Mesenchymal stem cell (in vitro differentiated cells and primary cell): ENCODE results near the gene TM9SF3.

Experiments
- DNase-seq: peaks from one replicate; pipeline ENCODE4 v3.0.0-alpha.2; 2013
- H2AFZ ChIP-seq: one replicate; pipeline ENCODE4 v1.6.1; 2013; ENCODE audit warnings: low read depth, mild to moderate bottlenecking, control low read depth, inconsistent platforms, low read length, moderate library complexity
- H2AK5ac ChIP-seq: 2 replicates; pipeline ENCODE4 v1.6.1; 2013; ENCODE audit warnings: low read length, moderate library complexity, mild to moderate bottlenecking, inconsistent platforms; ENCODE audit not compliant: severe bottlenecking
- H2BK120ac ChIP-seq: one replicate; pipeline ENCODE4 v1.6.1; 2013; ENCODE audit warnings: low read depth, mild to moderate bottlenecking, inconsistent platforms, low read length, moderate library complexity
- H2BK12ac ChIP-seq, 2 experiments: one replicate each; pipeline ENCODE4 v1.6.1; 2013; ENCODE audit warnings: inconsistent platforms in 2 of 2, low read length in 2 of 2, mild to moderate bottlenecking in 2 of 2, moderate library complexity in 2 of 2, control low read depth in 1 of 2
- H2BK15ac ChIP-seq: one replicate; pipeline ENCODE4 v1.6.1; 2013; ENCODE audit warnings: mild to moderate bottlenecking, low read depth, inconsistent platforms; ENCODE audit not compliant: poor library complexity, severe bottlenecking
- H2BK5ac ChIP-seq: 2 replicates; pipeline ENCODE4 v1.6.1; 2013; ENCODE audit warnings: low read depth, mild to moderate bottlenecking, low read length, control low read depth, inconsistent platforms; ENCODE audit not compliant: poor library complexity, severe bottlenecking
- H3K14ac ChIP-seq, 2 experiments: one replicate each; pipeline ENCODE4 v1.6.1; 2013; ENCODE audit warnings: inconsistent platforms in 2 of 2, low read length in 2 of 2, control low read depth in 1 of 2, mild to moderate bottlenecking in 1 of 2, moderate library complexity in 1 of 2
- H3K18ac ChIP-seq, 2 experiments: one replicate each; pipeline ENCODE4 v1.6.1; 2013; ENCODE audit warnings: inconsistent platforms in 2 of 2, low read length in 2 of 2, control low read depth in 1 of 2, low read depth in 1 of 2, mild to moderate bottlenecking in 1 of 2
- H3K23ac ChIP-seq, 2 experiments: one replicate each; pipeline ENCODE4 v1.6.1; 2013; ENCODE audit warnings: inconsistent platforms in 2 of 2, low read length in 2 of 2, mild to moderate bottlenecking in 2 of 2, moderate library complexity in 2 of 2, control low read depth in 1 of 2
- H3K27ac ChIP-seq: 2 replicates; pipeline ENCODE4 v1.5.1; 2013; ENCODE audit warnings: mild to moderate bottlenecking, moderate library complexity, low read length, control low read depth, inconsistent platforms; ENCODE audit not compliant: poor library complexity, severe bottlenecking
- H3K27me3 ChIP-seq, 2 experiments: 2 replicates each; pipeline versions ENCODE4 v1.6.1 to v1.7.0; 2013; ENCODE audit warnings: low read length in 2 of 2, mild to moderate bottlenecking in 2 of 2, moderate library complexity in 2 of 2, control low read depth in 1 of 2, inconsistent platforms in 1 of 2; ENCODE audit not compliant: control insufficient read depth in 1 of 2, insufficient read depth in 1 of 2
- H3K36me3 ChIP-seq, 2 experiments: 2 replicates each; pipeline versions ENCODE4 v1.6.1 to v1.7.0; 2013; ENCODE audit warnings: low read length in 2 of 2, control low read depth in 1 of 2, inconsistent platforms in 1 of 2, low read depth in 1 of 2, mild to moderate bottlenecking in 1 of 2; ENCODE audit not compliant: insufficient read depth in 2 of 2, control insufficient read depth in 1 of 2
- H3K4ac ChIP-seq, 2 experiments: one replicate each; pipeline ENCODE4 v1.6.1; 2013; ENCODE audit warnings: inconsistent platforms in 2 of 2, low read length in 2 of 2, mild to moderate bottlenecking in 2 of 2, moderate library complexity in 2 of 2, control low read depth in 1 of 2, low read depth in 1 of 2
- H3K4me1 ChIP-seq: 2 replicates; pipeline ENCODE4 v1.6.1; 2013; ENCODE audit warnings: low read depth, low read length, control low read depth; ENCODE audit not compliant: control insufficient read depth, insufficient read depth
- H3K4me2 ChIP-seq: 2 replicates; pipeline ENCODE4 v1.6.1; 2013; ENCODE audit warnings: low read length, mild to moderate bottlenecking, inconsistent platforms; ENCODE audit not compliant: poor library complexity, severe bottlenecking
- H3K4me3 ChIP-seq, 2 experiments: 2 replicates each; pipeline versions ENCODE4 v1.5.1 to v1.7.0; 2013; ENCODE audit warnings: low read length in 2 of 2, mild to moderate bottlenecking in 2 of 2, control low read depth in 1 of 2, low read depth in 1 of 2; ENCODE audit not compliant: insufficient read depth in 1 of 2
- H3K79me1 ChIP-seq: replicated peaks from 2 replicates; pipeline ENCODE4 v1.6.1; 2013; ENCODE audit warnings: mild to moderate bottlenecking, control low read depth, low read length, inconsistent platforms; ENCODE audit not compliant: poor library complexity, severe bottlenecking
- H3K9ac ChIP-seq: 2 replicates; pipeline ENCODE4 v1.7.0; 2013; ENCODE audit warnings: mild to moderate bottlenecking, low read length, moderate library complexity
- H3K9me3 ChIP-seq: 2 replicates; pipeline ENCODE4 v1.7.0; 2013; ENCODE audit warnings: mild to moderate bottlenecking, low read length; ENCODE audit not compliant: control insufficient read depth
- H4K8ac ChIP-seq: one replicate; pipeline ENCODE4 v1.6.1; 2013; ENCODE audit warnings: inconsistent platforms, mild to moderate bottlenecking, low read length, moderate library complexity
- H4K91ac ChIP-seq: one replicate; pipeline ENCODE4 v1.6.1; 2013; ENCODE audit warnings: mild to moderate bottlenecking, low read length, inconsistent platforms
- WGBS: methylation state at CpG from one replicate; pipeline ENCODE4 v1.1.7; 2013; ENCODE audit warnings: mixed read lengths; 5-methylcytosine and 5-hydroxymethylcytosine counted together

TM9SF3 gene

DNA sequence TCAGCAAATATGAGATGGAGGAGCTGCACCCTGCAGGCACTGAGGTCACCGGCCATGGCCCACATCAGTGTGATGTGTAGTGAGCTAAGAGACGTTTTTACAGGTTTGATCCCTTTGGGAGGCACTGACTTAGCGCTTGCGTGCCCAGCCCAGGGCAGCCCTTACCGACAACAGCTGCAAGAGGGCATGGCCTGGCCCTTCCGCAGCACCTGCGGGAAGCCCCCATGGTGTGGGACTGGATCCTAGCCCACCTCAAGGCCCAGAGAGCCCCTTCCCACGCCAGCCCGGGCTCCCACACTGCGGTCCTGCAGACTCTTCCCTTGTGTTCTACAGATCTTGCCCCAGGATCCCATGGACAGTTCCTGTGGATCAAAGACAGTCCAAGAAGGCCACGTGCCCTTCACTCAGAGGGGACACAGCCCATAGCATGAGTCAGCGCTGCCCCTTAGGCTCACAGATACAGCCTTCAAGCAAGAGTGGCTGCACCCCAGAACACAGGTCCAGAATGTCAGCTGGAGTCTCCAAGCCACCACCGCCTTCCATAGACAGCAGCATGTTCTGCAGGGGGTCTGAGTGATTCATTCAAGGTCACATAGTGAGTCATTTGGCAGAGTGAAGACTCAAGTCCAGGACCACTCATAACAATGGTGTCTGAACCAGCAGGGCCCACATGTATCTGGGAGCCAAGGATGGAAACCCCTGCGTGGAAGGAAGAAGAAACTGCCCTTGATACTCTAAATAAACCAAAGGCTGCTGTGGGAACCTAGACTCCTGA, 98.5 kb downstream of the TM9SF3 start:
- no peak overlapping the region for H3K27ac ChIP-seq
- H3K4me2 ChIP-seq, result no peak overlapping the region
- no peak overlapping the region for H3K18ac ChIP-seq
- H2AFZ ChIP-seq, result no peak overlapping the region
- no peaks in the 10 kb centered on the region for H3K9me3 ChIP-seq
- no peak overlapping the region for H3K23ac ChIP-seq
- H3K14ac ChIP-seq, result no peak overlapping the region
- WGBS, result 85% methylated on average over 14 of the region's 14 CpGs
- H4K8ac ChIP-seq, result no peak overlapping the region
- no peak overlapping the region for H2BK15ac ChIP-seq
- H3K79me1 ChIP-seq, result peaks cover 32% of the 10 kb centered on the region
- peaks cover 0 to 44% of the 10 kb centered on the region in 2 experiments for H3K27me3 ChIP-seq
- no peak overlapping the region for H4K91ac ChIP-seq
- no peak overlapping the region for H2BK12ac ChIP-seq
- no peak overlapping the region for H3K4me3 ChIP-seq
- H3K4me1 ChIP-seq, result peaks cover 12% of the 10 kb centered on the region
- no peak overlapping the region for H2BK120ac ChIP-seq
- no peak overlapping the region for H2AK5ac ChIP-seq
- no peak overlapping the region for H2BK5ac ChIP-seq
- no peak overlapping the region for H3K9ac ChIP-seq
- no peak for DNase-seq
- peaks cover 0 to 15% of the 10 kb centered on the region in 2 experiments for H3K36me3 ChIP-seq
- H3K4ac ChIP-seq, result no peak overlapping the region

DNA sequence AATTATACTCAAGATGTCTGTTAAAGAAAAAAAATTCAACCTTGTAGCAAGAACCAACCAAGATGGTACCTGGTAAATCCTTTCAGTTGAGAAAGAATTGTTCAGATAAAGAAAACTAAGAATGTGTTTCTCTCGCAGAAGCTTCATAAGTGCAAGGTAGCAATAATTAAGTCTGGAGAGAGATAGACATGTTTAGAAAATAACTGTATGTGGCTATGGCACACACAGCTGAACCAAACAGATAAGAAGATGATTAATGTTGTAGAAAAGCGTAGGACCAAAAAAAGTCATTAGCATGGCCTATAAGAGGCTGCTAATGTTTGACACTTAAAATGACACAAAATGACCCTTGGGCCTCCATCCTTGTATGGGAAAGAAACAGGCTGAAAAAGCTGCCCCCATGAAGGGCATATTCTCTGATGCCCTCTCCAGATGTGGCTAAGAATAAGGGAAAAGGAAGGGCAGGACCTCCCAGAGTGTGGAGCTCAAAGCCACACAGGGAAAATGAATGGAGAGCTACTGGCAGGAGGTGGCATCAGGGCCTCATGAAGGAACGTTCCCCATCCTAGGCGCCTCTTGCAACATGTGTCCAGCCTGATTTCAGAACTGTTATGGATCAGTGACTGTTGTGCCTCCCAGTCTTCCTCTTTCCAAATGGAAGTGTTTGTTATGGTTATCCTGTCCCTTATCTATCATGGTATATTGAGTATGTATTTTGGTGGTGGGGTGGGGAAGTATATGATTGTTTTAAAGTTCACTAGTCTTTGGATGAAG, 103.8 kb downstream of the TM9SF3 start:
- H4K91ac ChIP-seq, result no peak overlapping the region
- H2AK5ac ChIP-seq, result no peak overlapping the region
- no peak overlapping the region for H2BK5ac ChIP-seq
- H3K4me3 ChIP-seq, result no peak overlapping the region
- H3K23ac ChIP-seq, result no peak overlapping the region
- H3K4ac ChIP-seq, result no peak overlapping the region
- DNase-seq, result no peak
- H3K27ac ChIP-seq, result no peak overlapping the region
- no peak overlapping the region for H2BK12ac ChIP-seq
- H2BK15ac ChIP-seq, result no peak overlapping the region
- peaks cover 26% of the 10 kb centered on the region for H3K79me1 ChIP-seq
- H3K9ac ChIP-seq, result no peak overlapping the region
- H2AFZ ChIP-seq, result no peak overlapping the region
- no peaks in the 10 kb centered on the region for H3K9me3 ChIP-seq
- H3K4me2 ChIP-seq, result no peak overlapping the region
- H3K4me1 ChIP-seq, result peaks cover 5% of the 10 kb centered on the region
- H3K36me3 ChIP-seq, result peaks cover 0 to 23% of the 10 kb centered on the region in 2 experiments
- no peak overlapping the region for H3K14ac ChIP-seq
- peaks cover 0 to 44% of the 10 kb centered on the region in 2 experiments for H3K27me3 ChIP-seq
- H3K18ac ChIP-seq, result no peak overlapping the region
- H2BK120ac ChIP-seq, result no peak overlapping the region
- H4K8ac ChIP-seq, result no peak overlapping the region
- 71% methylated on average over 4 of the region's 4 CpGs for WGBS

DNA sequence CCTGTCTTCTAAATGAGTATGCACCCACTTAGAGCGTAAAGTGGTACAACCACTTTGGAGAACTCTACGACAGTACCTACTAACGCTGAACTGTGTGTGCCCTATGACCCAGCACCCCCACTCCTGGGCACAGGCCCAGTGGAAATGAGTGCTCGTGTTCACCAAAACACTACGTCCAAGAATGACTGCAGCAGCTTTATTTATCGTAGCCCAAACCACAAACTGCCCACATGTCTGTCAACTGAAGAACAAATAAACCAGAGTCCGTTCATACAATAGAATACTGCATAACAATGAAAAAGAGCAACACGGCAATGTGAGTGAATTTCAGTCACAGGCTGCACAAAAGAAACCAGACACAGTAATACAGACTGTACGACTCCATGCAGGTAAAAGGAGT, 108.5 kb downstream of the TM9SF3 start:
- WGBS, result 77% methylated on average over 9 of the region's 9 CpGs

GRCh38 chr10:96473866-96474265, 112.9 kb downstream of the TM9SF3 start:
- no peak overlapping the region for H3K23ac ChIP-seq
- peaks cover 7 to 80% of the 10 kb centered on the region in 2 experiments for H3K27me3 ChIP-seq
- H3K18ac ChIP-seq, result no peak overlapping the region
- no peak overlapping the region for H2BK15ac ChIP-seq
- peaks cover 2% of the 10 kb centered on the region for H3K4me1 ChIP-seq
- H2AFZ ChIP-seq, result no peak overlapping the region
- no peak overlapping the region for H4K8ac ChIP-seq
- H3K4ac ChIP-seq, result no peak overlapping the region
- peaks cover 10% of the 10 kb centered on the region for H3K9me3 ChIP-seq
- no peak overlapping the region for H4K91ac ChIP-seq
- H3K9ac ChIP-seq, result no peak overlapping the region
- H3K36me3 ChIP-seq, result peaks cover 0 to 24% of the 10 kb centered on the region in 2 experiments
- no peak overlapping the region for H2AK5ac ChIP-seq
- WGBS, result 85% methylated on average over 9 of the region's 9 CpGs
- H3K4me3 ChIP-seq, result no peak overlapping the region
- H3K4me2 ChIP-seq, result no peak overlapping the region
- no peak overlapping the region for H2BK12ac ChIP-seq
- H3K27ac ChIP-seq, result no peak overlapping the region
- peaks cover 13% of the 10 kb centered on the region for H3K79me1 ChIP-seq
- DNase-seq, result no peak
- H2BK120ac ChIP-seq, result no peak overlapping the region
- H3K14ac ChIP-seq, result no peak overlapping the region
- H2BK5ac ChIP-seq, result no peak overlapping the region

More for the DNA sequence above, 108.5 kb downstream of the TM9SF3 start:
- H3K9ac ChIP-seq, result no peak overlapping the region
- no peak overlapping the region for H4K91ac ChIP-seq
- H3K14ac ChIP-seq, result no peak overlapping the region
- no peak overlapping the region for H2AFZ ChIP-seq
- no peak overlapping the region for H3K4ac ChIP-seq
- no peak overlapping the region for H2BK15ac ChIP-seq
- H3K4me3 ChIP-seq, result no peak overlapping the region
- H3K4me1 ChIP-seq, result no peaks in the 10 kb centered on the region
- H2BK5ac ChIP-seq, result no peak overlapping the region
- H2BK12ac ChIP-seq, result no peak overlapping the region
- H3K27ac ChIP-seq, result no peak overlapping the region
- peaks cover 0 to 30% of the 10 kb centered on the region in 2 experiments for H3K36me3 ChIP-seq
- H2BK120ac ChIP-seq, result no peak overlapping the region
- H3K4me2 ChIP-seq, result no peak overlapping the region
- H4K8ac ChIP-seq, result no peak overlapping the region
- H3K79me1 ChIP-seq, result peaks cover 19% of the 10 kb centered on the region
- H3K23ac ChIP-seq, result no peak overlapping the region
- H3K9me3 ChIP-seq, result peaks cover 10% of the 10 kb centered on the region
- peaks cover 7 to 60% of the 10 kb centered on the region in 2 experiments for H3K27me3 ChIP-seq
- H3K18ac ChIP-seq, result no peak overlapping the region
- no peak overlapping the region for H2AK5ac ChIP-seq
- no peak for DNase-seq
